Sigmoid colon (tissue), 4 donors: Measurements from ENCODE around the gene COL23A1.

ENCODE experiments used
- POLR2AphosphoS5 ChIP-seq, 4 donors: sonication (generic); formaldehyde crosslinking; IDR thresholded peaks; one replicate each; pipeline ENCODE4 v1.6.1; 2017; ENCODE audit warnings: antibody characterized with exemption in 4 of 4
- TF ChIP-seq, protein P1 (sequence below), 4 experiments: fragments of 450-650 bp in 3 of 4; fragments of 200-600 bp in 1 of 4; IDR thresholded peaks; one replicate each; pipeline ENCODE4 v1.5.1; 2016 to 2019; ENCODE audit warnings: antibody characterized with exemption in 4 of 4, mild to moderate bottlenecking in 3 of 4, moderate library complexity in 2 of 4

DNA sequence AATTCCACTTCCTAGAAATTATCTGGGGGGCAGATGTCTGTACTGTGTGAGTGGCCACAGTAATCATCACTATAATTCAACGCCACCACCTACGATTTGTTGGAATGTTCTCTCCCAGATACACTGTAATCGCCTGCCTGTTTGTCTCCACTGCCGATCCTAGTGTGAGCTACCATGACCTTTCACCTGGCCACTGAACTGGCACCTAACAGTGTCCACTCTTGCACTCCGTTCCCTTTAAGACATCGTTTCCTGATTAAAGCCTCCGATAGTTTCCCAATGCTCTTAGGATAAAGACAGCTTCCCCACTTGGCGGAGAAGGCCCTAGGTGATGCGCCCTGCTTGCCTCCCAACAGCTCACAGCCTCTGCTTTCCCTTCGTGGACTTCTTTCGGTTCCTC lies 361.6 kb downstream of the COL23A1 start:
- TF ChIP-seq, protein P1, sequence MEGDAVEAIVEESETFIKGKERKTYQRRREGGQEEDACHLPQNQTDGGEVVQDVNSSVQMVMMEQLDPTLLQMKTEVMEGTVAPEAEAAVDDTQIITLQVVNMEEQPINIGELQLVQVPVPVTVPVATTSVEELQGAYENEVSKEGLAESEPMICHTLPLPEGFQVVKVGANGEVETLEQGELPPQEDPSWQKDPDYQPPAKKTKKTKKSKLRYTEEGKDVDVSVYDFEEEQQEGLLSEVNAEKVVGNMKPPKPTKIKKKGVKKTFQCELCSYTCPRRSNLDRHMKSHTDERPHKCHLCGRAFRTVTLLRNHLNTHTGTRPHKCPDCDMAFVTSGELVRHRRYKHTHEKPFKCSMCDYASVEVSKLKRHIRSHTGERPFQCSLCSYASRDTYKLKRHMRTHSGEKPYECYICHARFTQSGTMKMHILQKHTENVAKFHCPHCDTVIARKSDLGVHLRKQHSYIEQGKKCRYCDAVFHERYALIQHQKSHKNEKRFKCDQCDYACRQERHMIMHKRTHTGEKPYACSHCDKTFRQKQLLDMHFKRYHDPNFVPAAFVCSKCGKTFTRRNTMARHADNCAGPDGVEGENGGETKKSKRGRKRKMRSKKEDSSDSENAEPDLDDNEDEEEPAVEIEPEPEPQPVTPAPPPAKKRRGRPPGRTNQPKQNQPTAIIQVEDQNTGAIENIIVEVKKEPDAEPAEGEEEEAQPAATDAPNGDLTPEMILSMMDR (IDR thresholded peaks at IDR 0.05) = no peak
- TF ChIP-seq POLR2AphosphoS5 (IDR thresholded peaks at IDR 0.05) = no peak
